ENCODE data around the gene GFRA4. TPM values are rescaled to one million over a fixed set of nuclear protein-coding genes. Genes with fewer than 3 reads are reported as not detected.

Gene GFRA4
- total and polyA plus RNA-seq, 7 donors, result not detected

GRCh38 chr20:3710703-3711483 is 47.7 kb upstream of the GFRA4 start:
- H3K4me3 ChIP-seq, result peak overlapping the region; percentile 19
- intact Hi-C loops (cut with DNase I), result loop anchor here (1.0 to 10.0 kb wide), 3 partner anchors 32 to 146 kb away; no protein-coding TSS in a partner anchor

GRCh38 chr20:3710011-3710466 is 46.8 kb upstream of the GFRA4 start:
- no peak for ATAC-seq
- intact Hi-C loops (cut with DNase I), result loop anchor here (2.0 to 10.0 kb wide), 2 partner anchors 31 to 145 kb away; no protein-coding TSS in a partner anchor
- 54 to 71% (median 63%) methylated on average over 6 of the region's 6 CpGs for WGBS, 3 donors
- DNase-seq, result peak in 1 of 2 donors; percentile 56
- no peak overlapping the region for H3K27ac ChIP-seq
- no peak for TF ChIP-seq CTCF (IDR thresholded peaks at IDR 0.05)
- no peak overlapping the region for H3K4me3 ChIP-seq
- H3K4me1 ChIP-seq, result peaks cover 7% of the 10 kb centered on the region
- H3K27me3 ChIP-seq (ENCODE audit: insufficient read depth in 3 of 3, low read length in 2 of 3), result no peaks in the 10 kb centered on the region
- no peaks in the 10 kb centered on the region for H3K36me3 ChIP-seq (ENCODE audit: insufficient read depth in 1 of 2, low read depth in 1 of 2)
- no peaks in the 10 kb centered on the region for H3K9me3 ChIP-seq

More at GRCh38 chr20:3710703-3711483, 47.7 kb upstream of the GFRA4 start:
- Histone ChIP-seq H3K27ac (no peak overlapping the region), H3K36me3 (ENCODE audit: insufficient read depth in 1 of 2, low read depth in 1 of 2) (no peaks in the 10 kb centered on the region), H3K27me3 (ENCODE audit: insufficient read depth in 3 of 3, low read length in 2 of 3) (no peaks in the 10 kb centered on the region), H3K4me1 (peaks cover 7% of the 10 kb centered on the region), H3K9me3 (no peaks in the 10 kb centered on the region)
- 26 to 31% (median 27%) methylated on average over 18 of the region's 18 CpGs for WGBS, 3 donors
- DNase-seq, result peak; percentile 79 to 86
- peak in 1 of 4 donors; percentile 59 for ATAC-seq
- TF ChIP-seq CTCF (IDR thresholded peaks at IDR 0.05), result peak; percentile 94

- Histone ChIP-seq H3K27ac (peak overlapping the region; percentile 68), H3K4me3 (no peak overlapping the region), H3K4me1 (peaks cover 7% of the 10 kb centered on the region), H3K36me3 (ENCODE audit: insufficient read depth in 1 of 2, low read depth in 1 of 2) (no peaks in the 10 kb centered on the region), H3K27me3 (ENCODE audit: insufficient read depth in 3 of 3, low read length in 2 of 3) (no peaks in the 10 kb centered on the region), H3K9me3 (no peaks in the 10 kb centered on the region)
- WGBS, 3 donors, result 70 to 81% (median 75%) methylated on average over 3 of the region's 3 CpGs
- TF ChIP-seq CTCF (IDR thresholded peaks at IDR 0.05), result no peak
- DNase-seq (peak in 1 of 2 donors; percentile 6), ATAC-seq (peak in 2 of 4 donors; percentile 40 to 42)
- intact Hi-C loops (cut with DNase I), result no loop called here
Observed at GRCh38 chr20:3707508-3707899, 44.3 kb upstream of the GFRA4 start.

- H3K4me3 ChIP-seq, result no peak overlapping the region
- no peaks in the 10 kb centered on the region for H3K27me3 ChIP-seq (ENCODE audit: insufficient read depth in 3 of 3, low read length in 2 of 3)
- peaks cover 7% of the 10 kb centered on the region for H3K4me1 ChIP-seq
- WGBS, 3 donors, result 30 to 44% (median 34%) methylated on average over 10 of the region's 10 CpGs
- DNase-seq (peak; percentile 65 to 88), ATAC-seq (peak; percentile 94 to 97 (median 96))
- no peaks in the 10 kb centered on the region for H3K9me3 ChIP-seq
- no peak for TF ChIP-seq CTCF (IDR thresholded peaks at IDR 0.05)
- H3K27ac ChIP-seq, result peak overlapping the region; percentile 68
- intact Hi-C loops (cut with DNase I), result no loop called here
- no peaks in the 10 kb centered on the region for H3K36me3 ChIP-seq (ENCODE audit: insufficient read depth in 1 of 2, low read depth in 1 of 2)
Observed at GRCh38 chr20:3706774-3707507, 43.7 kb upstream of the GFRA4 start.
